Right lobe of liver (tissue), 4 donors: ENCODE measurements around the gene ICA1L.

Source experiments
- CTCF ChIP-seq, 4 donors: fragments of 200-600 bp in 3 of 4; fragments of 450-650 bp in 1 of 4; IDR thresholded peaks; one replicate each; pipeline versions ENCODE4 v1.5.1 to v1.8.0; 2016 to 2022; ENCODE audit warnings: antibody characterized with exemption in 4 of 4, mild to moderate bottlenecking in 2 of 4
- POLR2A ChIP-seq: fragments of 450-650 bp; IDR thresholded peaks from one replicate; pipeline ENCODE4 v1.6.1; 2017; ENCODE audit warnings: antibody characterized with exemption, mild to moderate bottlenecking
- donor health status: DM: no; HTN: no; CAD: no.
- donor health status: DM: no; HTN: no; CAD: no.
- donor health status: DM: no; HTN: yes; CAD: no.

DNA sequence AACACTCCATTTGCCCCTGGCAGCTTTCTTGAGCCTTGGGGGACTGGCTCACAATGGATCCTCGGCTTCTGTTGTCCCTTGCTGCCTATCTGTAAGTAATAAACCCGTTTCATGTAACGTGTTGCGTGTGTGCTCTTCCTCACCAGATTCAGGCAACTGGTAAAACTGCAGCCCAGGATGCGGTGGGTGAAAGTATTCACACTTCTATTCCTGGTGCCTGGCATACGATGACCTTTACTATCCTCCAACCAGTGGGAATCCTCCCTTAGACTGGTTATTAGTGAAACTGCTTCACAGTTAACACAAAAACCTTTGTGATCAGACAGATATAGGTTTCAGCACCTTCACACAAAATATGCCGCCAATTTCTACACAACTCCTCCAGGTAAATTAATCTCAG is 13.6 kb upstream of the ICA1L start:
- no peak for TF ChIP-seq CTCF (IDR thresholded peaks at IDR 0.05)
- no peak for TF ChIP-seq POLR2A
